H9 (cell line): ENCODE measurements around the gene SNRNP40. TPM values are rescaled to one million over a fixed set of nuclear protein-coding genes. Genes with fewer than 3 reads are reported as not detected.
"Not testable (repeated sequence)": the region's sequence is repeated elsewhere in the genome, so short reads cannot be mapped to it uniquely, and the experiment has no call there.

Experiments
- DNase-seq: peaks from one replicate; pipeline ENCODE4 v3.0.0-alpha.2; 2017
- H2AFZ ChIP-seq: one replicate; pipeline ENCODE4 v1.6.1; 2013; ENCODE audit warnings: mild to moderate bottlenecking, low read length, control low read depth, moderate library complexity
- H2AK5ac ChIP-seq: 2 replicates; pipeline ENCODE4 v1.6.1; 2013; ENCODE audit warnings: low read length, control low read depth, mixed read lengths; ENCODE audit not compliant: insufficient read length
- H2BK120ac ChIP-seq: one replicate; pipeline ENCODE4 v1.6.1; 2013; ENCODE audit warnings: low read depth, mild to moderate bottlenecking, low read length, control low read depth, inconsistent platforms; ENCODE audit not compliant: poor library complexity, severe bottlenecking
- H2BK12ac ChIP-seq: 2 replicates; pipeline ENCODE4 v1.6.1; 2013; ENCODE audit warnings: low read length, control low read depth, mixed read lengths, low read depth; ENCODE audit not compliant: insufficient read length
- H2BK15ac ChIP-seq: 2 replicates; pipeline ENCODE4 v1.6.1; 2013; ENCODE audit warnings: low read depth, low read length, control low read depth
- H2BK20ac ChIP-seq: one replicate; pipeline ENCODE4 v1.6.1; 2013; ENCODE audit warnings: low read depth, mild to moderate bottlenecking, low read length, control low read depth, inconsistent platforms; ENCODE audit not compliant: poor library complexity, severe bottlenecking
- H2BK5ac ChIP-seq: 2 replicates; pipeline ENCODE4 v1.6.1; 2013; ENCODE audit warnings: low read length, control low read depth, mixed read lengths; ENCODE audit not compliant: insufficient read length
- H3K14ac ChIP-seq: 2 replicates; pipeline ENCODE4 v1.6.1; 2013; ENCODE audit warnings: low read length, control low read depth; ENCODE audit not compliant: insufficient read depth
- H3K18ac ChIP-seq: 2 replicates; pipeline ENCODE4 v1.6.1; 2013; ENCODE audit warnings: low read depth, mild to moderate bottlenecking, mixed read lengths, low read length, control low read depth; ENCODE audit not compliant: insufficient read length
- H3K23ac ChIP-seq: 2 replicates; pipeline ENCODE4 v1.6.1; 2013; ENCODE audit warnings: low read length, control low read depth, mixed read lengths, low read depth; ENCODE audit not compliant: insufficient read length
- H3K23me2 ChIP-seq: 2 replicates; pipeline ENCODE4 v1.6.1; 2013; ENCODE audit warnings: low read depth, mild to moderate bottlenecking, mixed read lengths, low read length, control low read depth; ENCODE audit not compliant: insufficient read length, poor library complexity, severe bottlenecking
- H3K27ac ChIP-seq: 2 replicates; pipeline ENCODE4 v1.5.1; 2013; ENCODE audit warnings: low read length, control low read depth, mixed read lengths, low read depth; ENCODE audit not compliant: insufficient read length
- H3K27me3 ChIP-seq: 2 replicates; pipeline ENCODE4 v1.6.1; 2013; ENCODE audit warnings: low read length, control low read depth, inconsistent platforms; ENCODE audit not compliant: insufficient read depth
- H3K4ac ChIP-seq: 2 replicates; pipeline ENCODE4 v1.6.1; 2013; ENCODE audit warnings: low read depth, mild to moderate bottlenecking, control low read depth, inconsistent platforms, low read length, moderate library complexity
- H3K4me1 ChIP-seq: 2 replicates; pipeline ENCODE4 v1.6.1; 2013; ENCODE audit warnings: low read length, control low read depth, inconsistent platforms; ENCODE audit not compliant: insufficient read depth
- H3K4me2 ChIP-seq: 2 replicates; pipeline ENCODE4 v1.6.1; 2013; ENCODE audit warnings: low read length, control low read depth, mixed read lengths; ENCODE audit not compliant: insufficient read length, insufficient read depth
- H3K56ac ChIP-seq: 2 replicates; pipeline ENCODE4 v1.6.1; 2013; ENCODE audit warnings: low read depth, mild to moderate bottlenecking, mixed read lengths, low read length, control low read depth; ENCODE audit not compliant: insufficient read length
- H3K79me1 ChIP-seq: 2 replicates; pipeline ENCODE4 v1.6.1; 2013; ENCODE audit warnings: low read depth, mild to moderate bottlenecking, moderate library complexity, low read length, control low read depth, inconsistent platforms; ENCODE audit not compliant: insufficient read depth, poor library complexity, severe bottlenecking
- H3K79me2 ChIP-seq: 2 replicates; pipeline ENCODE4 v1.6.1; 2013; ENCODE audit warnings: low read length, control low read depth, inconsistent platforms; ENCODE audit not compliant: insufficient read depth
- H3K9ac ChIP-seq: 2 replicates; pipeline ENCODE4 v1.6.1; 2013; ENCODE audit warnings: low read length, control low read depth, mixed read lengths; ENCODE audit not compliant: insufficient read length; ENCODE audit errors: extremely low read depth
- H3K9me3 ChIP-seq: one replicate; pipeline ENCODE4 v1.6.1; 2013; ENCODE audit warnings: low read depth, low read length, inconsistent platforms; ENCODE audit not compliant: control insufficient read depth
- H3T11ph ChIP-seq: one replicate; pipeline ENCODE4 v1.6.1; 2013; ENCODE audit warnings: mild to moderate bottlenecking, low read length, control low read depth, inconsistent platforms
- H4K20me1 ChIP-seq: one replicate; pipeline ENCODE4 v1.6.1; 2013; ENCODE audit not compliant: control insufficient read depth, insufficient read length, insufficient read depth
- H4K5ac ChIP-seq: 2 replicates; pipeline ENCODE4 v1.6.1; 2013; ENCODE audit warnings: low read depth, mild to moderate bottlenecking, mixed read lengths, low read length, control low read depth; ENCODE audit not compliant: insufficient read length
- H4K8ac ChIP-seq: replicated peaks from 2 replicates; pipeline ENCODE4 v1.6.1; 2013; ENCODE audit warnings: low read length, control low read depth, mixed read lengths, low read depth; ENCODE audit not compliant: insufficient read length
- H4K91ac ChIP-seq: 2 replicates; pipeline ENCODE4 v1.6.1; 2013; ENCODE audit warnings: low read depth, mild to moderate bottlenecking, moderate library complexity, mixed read lengths, low read length, control low read depth; ENCODE audit not compliant: insufficient read length
- H3K27ac Mint-ChIP-seq, 3 experiments: 2 replicates in 2 of 3; 3 replicates in 1 of 3; pipeline ENCODE4 v1.8.0; 2020 to 2021; ENCODE audit warnings: mixed read lengths in 3 of 3, mild to moderate bottlenecking in 1 of 3, moderate library complexity in 1 of 3
- H3K27me3 Mint-ChIP-seq: 2 replicates; pipeline ENCODE4 v1.8.0; 2021; ENCODE audit warnings: low read depth, mild to moderate bottlenecking, moderate library complexity, mixed read lengths
- H3K36me3 Mint-ChIP-seq, 3 experiments: 2 replicates in 2 of 3; 3 replicates in 1 of 3; pipeline ENCODE4 v1.8.0; 2020 to 2021; ENCODE audit warnings: low read depth in 3 of 3, mixed read lengths in 3 of 3; ENCODE audit not compliant: insufficient read depth in 1 of 3
- H3K4me1 Mint-ChIP-seq, 2 experiments: 2 replicates each; pipeline ENCODE4 v1.8.0; 2020; ENCODE audit warnings: mixed read lengths in 2 of 2
- H3K4me3 Mint-ChIP-seq, 2 experiments: 2 replicates in 1 of 2; 3 replicates in 1 of 2; pipeline ENCODE4 v1.8.0; 2020 to 2021; ENCODE audit warnings: mild to moderate bottlenecking in 2 of 2, mixed read lengths in 2 of 2, moderate library complexity in 1 of 2
- H3K9me3 Mint-ChIP-seq, 2 experiments: 2 replicates in 1 of 2; 3 replicates in 1 of 2; pipeline ENCODE4 v1.8.0; 2020; ENCODE audit warnings: mild to moderate bottlenecking in 2 of 2, mixed read lengths in 2 of 2, moderate library complexity in 1 of 2
- WGBS: extraction: QIAGEN DNeasy Blood & Tissue Kit; methylation state at CpG from one replicate; pipeline ENCODE4 v1.1.7; 2013; ENCODE audit warnings: missing lambda C conversion rate, low lambda C conversion rate, mixed read lengths; ENCODE audit not compliant: insufficient read length; ENCODE audit errors: extremely low coverage; 5-methylcytosine and 5-hydroxymethylcytosine counted together
- total RNA-seq: library from RNA; stranded (reverse); gene quantifications from 2 replicates; pipeline ENCODE4 v1.2.1, GENCODE V29; 2021

Gene SNRNP40
- total RNA-seq, 1 experiment from 2014 or later, result 132 TPM

DNA sequence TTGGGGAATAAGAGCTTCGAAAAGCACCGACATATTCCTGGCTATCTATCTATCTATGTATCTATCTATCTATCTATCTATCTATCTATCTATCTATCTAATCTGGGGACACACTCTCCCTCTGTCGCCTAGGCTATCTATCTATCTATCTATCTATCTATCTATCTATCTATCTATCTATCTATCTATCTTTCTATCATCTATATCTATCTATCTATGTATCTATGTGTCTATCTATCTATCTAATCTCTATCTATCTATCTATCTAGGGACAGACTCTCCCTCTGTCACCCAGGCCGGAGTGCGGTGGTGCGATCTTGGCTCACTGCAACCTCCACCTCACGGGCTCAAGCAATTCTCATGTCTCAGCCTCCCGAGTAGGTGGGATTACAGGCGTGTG, 14.2 kb downstream of the SNRNP40 start:
- H2BK120ac ChIP-seq, H3K27me3 Mint-ChIP-seq, H4K20me1 ChIP-seq, H3K79me2 ChIP-seq, H3K4ac ChIP-seq, H3K27ac Mint-ChIP-seq, H2AK5ac ChIP-seq, DNase-seq, H3K4me1 Mint-ChIP-seq, H3K27ac ChIP-seq, H3K9me3 ChIP-seq, H2BK20ac ChIP-seq, H4K8ac ChIP-seq, H3T11ph ChIP-seq, H3K23ac ChIP-seq, H3K9ac ChIP-seq, H3K9me3 Mint-ChIP-seq, H3K4me3 Mint-ChIP-seq, H3K79me1 ChIP-seq, H4K91ac ChIP-seq, H2BK12ac ChIP-seq, H3K18ac ChIP-seq, H3K23me2 ChIP-seq, H3K56ac ChIP-seq, H3K4me1 ChIP-seq, H2BK15ac ChIP-seq, H2BK5ac ChIP-seq, H2AFZ ChIP-seq, H3K27me3 ChIP-seq, H4K5ac ChIP-seq, H3K4me2 ChIP-seq, H3K14ac ChIP-seq: not testable (repeated sequence)
- no CpG with 5 or more reads among the region's 9 CpGs for WGBS
- peaks cover 44 to 86% (median 72%) of the 10 kb centered on the region in 3 experiments; a peak in 6 of 7 replicates for H3K36me3 Mint-ChIP-seq
